ENCODE measurements around the gene TMEM192.
"Not testable (repeated sequence)": the region's sequence is repeated elsewhere in the genome, so short reads cannot be mapped to it uniquely, and the experiment has no call there.

TMEM192 gene

DNA sequence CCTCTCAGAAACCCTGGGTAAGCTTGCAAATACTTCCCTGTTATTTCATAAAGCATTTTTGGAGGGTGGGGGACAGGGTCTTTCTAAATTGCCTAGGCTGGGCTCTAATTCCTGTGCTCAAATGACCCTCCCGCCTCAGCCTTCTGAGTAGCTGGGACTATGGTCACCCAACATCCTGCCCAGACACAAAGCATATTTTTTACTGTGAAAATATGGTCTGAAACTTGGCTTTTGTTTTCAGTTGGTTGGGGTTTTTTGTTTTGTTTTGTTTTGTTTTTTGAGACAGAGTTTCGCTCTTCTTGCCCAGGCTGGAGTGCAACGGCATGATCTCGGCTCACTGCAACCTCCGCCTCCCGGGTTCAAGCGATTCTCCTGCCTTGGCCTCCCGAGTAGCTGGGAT lies 86.9 kb downstream of the TMEM192 start:
- H4K12ac ChIP-seq (ENCODE audit: low read depth, low read length); H3K4me3 ChIP-seq (ENCODE audit: low read depth, low read length); H3K4me1 ChIP-seq (ENCODE audit: control insufficient read depth in 1 of 2, insufficient read depth in 2 of 2, low read length in 2 of 2); H3K79me1 ChIP-seq (ENCODE audit: low read length); H4K91ac ChIP-seq (ENCODE audit: low read depth, low read length); H2AFZ ChIP-seq (ENCODE audit: insufficient read depth, low read length, poor library complexity); H2AK5ac ChIP-seq (ENCODE audit: low read length); H3K18ac ChIP-seq (ENCODE audit: low read length); H3K27ac ChIP-seq (ENCODE audit: low read depth, low read length); H2BK5ac ChIP-seq (ENCODE audit: low read depth, low read length, poor library complexity); H3K23ac ChIP-seq (ENCODE audit: low read length); DNase-seq; H3K9me3 ChIP-seq (ENCODE audit: insufficient read depth, low read depth, low read length); H2BK12ac ChIP-seq (ENCODE audit: low read length); H4K8ac ChIP-seq (ENCODE audit: low read depth, low read length); H2BK120ac ChIP-seq (ENCODE audit: insufficient read depth, low read length, poor library complexity); H3K4ac ChIP-seq (ENCODE audit: low read depth, low read length); H3K14ac ChIP-seq (ENCODE audit: low read length); H3K79me2 ChIP-seq (ENCODE audit: control insufficient read depth, insufficient read depth, low read length, poor library complexity); H3K4me2 ChIP-seq (ENCODE audit: low read length); H3K9ac ChIP-seq (ENCODE audit: low read length); H3K36me3 ChIP-seq (ENCODE audit: control insufficient read depth in 1 of 2, insufficient read depth in 2 of 2, low read length in 2 of 2); H3K27me3 ChIP-seq (ENCODE audit: insufficient read depth, low read length): not testable (repeated sequence)
- WGBS (ENCODE audit: extremely low coverage, insufficient coverage, insufficient read length), result no CpG with 5 or more reads among the region's 8 CpGs

Data from trophoblast cell (in vitro differentiated cells and primary cell).